Measurements from ENCODE around the gene TACR2.
A peak's percentile ranks its signal among the peaks of the same experiment; 100 is the strongest.

TACR2 gene

GRCh38 chr10:69377191-69377590, 39.5 kb downstream of the TACR2 start:
- H2BK5ac ChIP-seq (ENCODE audit: low read length), result no peak overlapping the region
- no peak overlapping the region for H3K4me2 ChIP-seq (ENCODE audit: insufficient read depth, low read length, poor library complexity, severe bottlenecking)
- peaks cover 0 to 13% of the 10 kb centered on the region in 2 donors for H3K4me1 ChIP-seq (ENCODE audit: control insufficient read depth in 2 of 2, insufficient read depth in 1 of 2, low read depth in 1 of 2, low read length in 2 of 2)
- no peak for DNase-seq (ENCODE audit: low spot score)
- no peak overlapping the region for H3K9ac ChIP-seq (ENCODE audit: low read depth, low read length, poor library complexity)
- no peak overlapping the region for H3K18ac ChIP-seq (ENCODE audit: low read length)
- H3K27me3 ChIP-seq (ENCODE audit: control insufficient read depth in 3 of 3, insufficient read depth in 3 of 3, low read depth in 1 of 3, low read length in 3 of 3), result no peaks in the 10 kb centered on the region
- H3K79me1 ChIP-seq (ENCODE audit: low read depth, low read length), result no peaks in the 10 kb centered on the region
- no peak overlapping the region for H3K4ac ChIP-seq (ENCODE audit: low read length)
- no peak overlapping the region for H2BK12ac ChIP-seq (ENCODE audit: low read length)
- H3K23ac ChIP-seq (ENCODE audit: low read depth, low read length, poor library complexity), result no peak overlapping the region
- WGBS, 2 donors (ENCODE audit: extremely low coverage in 2 of 2, insufficient read length in 2 of 2, insufficient replicate concordance in 1 of 2), result no CpG with 5 or more reads among the region's 6 CpGs
- peaks cover 3 to 27% of the 10 kb centered on the region in 2 donors for H3K36me3 ChIP-seq (replicated peaks in 1 of 2; ENCODE audit: control insufficient read depth in 2 of 2, insufficient read depth in 2 of 2, low read length in 2 of 2)
- H3K14ac ChIP-seq (ENCODE audit: low read length), result no peak overlapping the region
- H3K4me3 ChIP-seq (ENCODE audit: low read length in 2 of 2), result no peak overlapping the region
- H2BK15ac ChIP-seq (ENCODE audit: low read length), result no peak overlapping the region
- no peak overlapping the region for H3K27ac ChIP-seq (replicated peaks; ENCODE audit: low read length)
- no peak overlapping the region for H4K91ac ChIP-seq (ENCODE audit: low read depth, low read length, poor library complexity)
- H3K9me3 ChIP-seq (replicated peaks in 1 of 2; ENCODE audit: control insufficient read depth in 2 of 2, insufficient read depth in 1 of 2, low read depth in 1 of 2, low read length in 2 of 2), result no peaks in the 10 kb centered on the region
- H2AFZ ChIP-seq (ENCODE audit: low read length), result no peak overlapping the region
- no peak overlapping the region for H2AK5ac ChIP-seq (ENCODE audit: low read depth, low read length)
- H2BK120ac ChIP-seq (ENCODE audit: low read depth, low read length), result no peak overlapping the region
- H4K8ac ChIP-seq (ENCODE audit: low read depth, low read length), result no peak overlapping the region

DNA sequence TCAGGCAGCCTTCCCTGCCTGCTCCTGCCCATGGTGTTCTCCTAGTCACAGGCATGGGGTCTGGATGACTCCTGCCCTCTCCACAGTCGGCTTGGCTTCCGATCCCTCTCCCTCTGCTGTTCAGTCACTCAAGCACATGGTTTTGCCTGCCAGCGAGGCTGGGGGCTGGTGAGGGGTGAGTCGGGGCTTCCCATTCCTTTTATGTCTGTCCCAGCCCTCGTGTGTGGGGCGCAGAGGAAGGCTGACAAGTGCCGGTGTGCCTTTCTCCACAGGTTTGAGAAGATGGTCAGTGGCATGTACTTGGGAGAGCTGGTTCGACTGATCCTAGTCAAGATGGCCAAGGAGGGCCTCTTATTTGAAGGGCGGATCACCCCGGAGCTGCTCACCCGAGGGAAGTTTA, 40.1 kb downstream of the TACR2 start:
- H2BK12ac ChIP-seq (ENCODE audit: low read length), result no peak overlapping the region
- no peak overlapping the region for H3K27ac ChIP-seq (replicated peaks; ENCODE audit: low read length)
- H2BK120ac ChIP-seq (ENCODE audit: low read depth, low read length), result no peak overlapping the region
- no peaks in the 10 kb centered on the region for H3K9me3 ChIP-seq (replicated peaks in 1 of 2; ENCODE audit: control insufficient read depth in 2 of 2, insufficient read depth in 1 of 2, low read depth in 1 of 2, low read length in 2 of 2)
- no peaks in the 10 kb centered on the region for H3K79me1 ChIP-seq (ENCODE audit: low read depth, low read length)
- no peak overlapping the region for H3K14ac ChIP-seq (ENCODE audit: low read length)
- no peak overlapping the region for H4K8ac ChIP-seq (ENCODE audit: low read depth, low read length)
- peaks cover 3 to 27% of the 10 kb centered on the region in 2 donors for H3K36me3 ChIP-seq (replicated peaks in 1 of 2; ENCODE audit: control insufficient read depth in 2 of 2, insufficient read depth in 2 of 2, low read length in 2 of 2)
- no peak overlapping the region for H3K18ac ChIP-seq (ENCODE audit: low read length)
- H4K91ac ChIP-seq (ENCODE audit: low read depth, low read length, poor library complexity), result no peak overlapping the region
- H3K4ac ChIP-seq (ENCODE audit: low read length), result no peak overlapping the region
- no peak overlapping the region for H3K4me2 ChIP-seq (ENCODE audit: insufficient read depth, low read length, poor library complexity, severe bottlenecking)
- no peak overlapping the region for H2AFZ ChIP-seq (ENCODE audit: low read length)
- no peak overlapping the region for H2BK5ac ChIP-seq (ENCODE audit: low read length)
- H2AK5ac ChIP-seq (ENCODE audit: low read depth, low read length), result no peak overlapping the region
- no peak overlapping the region for H3K4me3 ChIP-seq (ENCODE audit: low read length in 2 of 2)
- H3K9ac ChIP-seq (ENCODE audit: low read depth, low read length, poor library complexity), result no peak overlapping the region
- no peak overlapping the region for H2BK15ac ChIP-seq (ENCODE audit: low read length)
- H3K4me1 ChIP-seq (ENCODE audit: control insufficient read depth in 2 of 2, insufficient read depth in 1 of 2, low read depth in 1 of 2, low read length in 2 of 2), result peaks cover 0 to 13% of the 10 kb centered on the region in 2 donors
- H3K23ac ChIP-seq (ENCODE audit: low read depth, low read length, poor library complexity), result no peak overlapping the region
- WGBS, 2 donors (ENCODE audit: extremely low coverage in 2 of 2, insufficient read length in 2 of 2, insufficient replicate concordance in 1 of 2), result no CpG with 5 or more reads among the region's 11 CpGs
- no peaks in the 10 kb centered on the region for H3K27me3 ChIP-seq (ENCODE audit: control insufficient read depth in 3 of 3, insufficient read depth in 3 of 3, low read depth in 1 of 3, low read length in 3 of 3)
- no peak for DNase-seq (ENCODE audit: low spot score)

- Histone ChIP-seq H3K27me3 (ENCODE audit: control insufficient read depth in 3 of 3, insufficient read depth in 3 of 3, low read depth in 1 of 3, low read length in 3 of 3) (no peaks in the 10 kb centered on the region), H3K4ac (ENCODE audit: low read length) (no peak overlapping the region)
Measured at GRCh38 chr10:69375307-69376151, 41.2 kb downstream of the TACR2 start.

DNA sequence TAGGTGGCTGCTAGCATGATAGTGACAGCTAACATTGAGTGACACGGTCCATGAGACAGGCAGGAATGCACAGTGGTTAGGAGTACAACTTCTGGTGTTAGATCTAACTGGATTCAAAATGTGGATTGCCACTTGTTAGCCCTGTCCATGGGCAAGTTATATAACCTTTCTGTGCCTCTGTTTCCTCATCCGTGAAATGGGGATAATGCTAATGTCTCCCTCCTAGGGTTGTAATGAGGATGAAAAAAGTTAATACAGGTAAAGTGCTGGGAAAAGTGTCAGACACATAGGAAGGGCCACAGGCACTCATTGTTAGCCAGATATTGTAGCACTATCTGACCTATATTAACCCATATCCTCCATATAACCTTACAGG, 41.8 kb downstream of the TACR2 start:
- H3K9ac ChIP-seq (ENCODE audit: low read depth, low read length, poor library complexity), result no peak overlapping the region
- H3K23ac ChIP-seq (ENCODE audit: low read depth, low read length, poor library complexity), result no peak overlapping the region
- H3K4me3 ChIP-seq (ENCODE audit: low read length in 2 of 2), result no peak overlapping the region
- no peak overlapping the region for H3K27ac ChIP-seq (replicated peaks; ENCODE audit: low read length)
- H3K14ac ChIP-seq (ENCODE audit: low read length), result no peak overlapping the region
- H2AK5ac ChIP-seq (ENCODE audit: low read depth, low read length), result no peak overlapping the region
- no peaks in the 10 kb centered on the region for H3K27me3 ChIP-seq (ENCODE audit: control insufficient read depth in 3 of 3, insufficient read depth in 3 of 3, low read depth in 1 of 3, low read length in 3 of 3)
- H3K36me3 ChIP-seq (replicated peaks in 1 of 2; ENCODE audit: control insufficient read depth in 2 of 2, insufficient read depth in 2 of 2, low read length in 2 of 2), result peaks cover 6 to 22% of the 10 kb centered on the region in 2 donors
- DNase-seq (ENCODE audit: low spot score), result no peak
- no peak overlapping the region for H4K91ac ChIP-seq (ENCODE audit: low read depth, low read length, poor library complexity)
- no peak overlapping the region for H2BK5ac ChIP-seq (ENCODE audit: low read length)
- no peak overlapping the region for H4K8ac ChIP-seq (ENCODE audit: low read depth, low read length)
- WGBS, 2 donors (ENCODE audit: extremely low coverage in 2 of 2, insufficient read length in 2 of 2, insufficient replicate concordance in 1 of 2), result no CpG with 5 or more reads among the region's 2 CpGs
- no peak overlapping the region for H2AFZ ChIP-seq (ENCODE audit: low read length)
- H2BK12ac ChIP-seq (ENCODE audit: low read length), result no peak overlapping the region
- no peak overlapping the region for H2BK120ac ChIP-seq (ENCODE audit: low read depth, low read length)
- H3K9me3 ChIP-seq (replicated peaks in 1 of 2; ENCODE audit: control insufficient read depth in 2 of 2, insufficient read depth in 1 of 2, low read depth in 1 of 2, low read length in 2 of 2), result no peaks in the 10 kb centered on the region
- no peak overlapping the region for H3K4ac ChIP-seq (ENCODE audit: low read length)
- H3K4me1 ChIP-seq (ENCODE audit: control insufficient read depth in 2 of 2, insufficient read depth in 1 of 2, low read depth in 1 of 2, low read length in 2 of 2), result peaks cover 0 to 13% of the 10 kb centered on the region in 2 donors
- H3K4me2 ChIP-seq (ENCODE audit: insufficient read depth, low read length, poor library complexity, severe bottlenecking), result no peak overlapping the region
- H2BK15ac ChIP-seq (ENCODE audit: low read length), result no peak overlapping the region
- H3K18ac ChIP-seq (ENCODE audit: low read length), result no peak overlapping the region
- no peaks in the 10 kb centered on the region for H3K79me1 ChIP-seq (ENCODE audit: low read depth, low read length)

More at GRCh38 chr10:69375307-69376151, 41.2 kb downstream of the TACR2 start:
- H2AK5ac ChIP-seq (ENCODE audit: low read depth, low read length), result no peak overlapping the region
- peaks cover 0 to 13% of the 10 kb centered on the region in 2 donors for H3K4me1 ChIP-seq (ENCODE audit: control insufficient read depth in 2 of 2, insufficient read depth in 1 of 2, low read depth in 1 of 2, low read length in 2 of 2)
- peaks cover 3 to 22% of the 10 kb centered on the region in 2 donors for H3K36me3 ChIP-seq (replicated peaks in 1 of 2; ENCODE audit: control insufficient read depth in 2 of 2, insufficient read depth in 2 of 2, low read length in 2 of 2)
- no peak overlapping the region for H3K23ac ChIP-seq (ENCODE audit: low read depth, low read length, poor library complexity)
- no peak overlapping the region for H4K8ac ChIP-seq (ENCODE audit: low read depth, low read length)
- H2BK120ac ChIP-seq (ENCODE audit: low read depth, low read length), result no peak overlapping the region
- H3K79me1 ChIP-seq (ENCODE audit: low read depth, low read length), result no peaks in the 10 kb centered on the region
- H4K91ac ChIP-seq (ENCODE audit: low read depth, low read length, poor library complexity), result no peak overlapping the region
- H3K4me2 ChIP-seq (ENCODE audit: insufficient read depth, low read length, poor library complexity, severe bottlenecking), result peak overlapping the region; percentile 40
- H2BK5ac ChIP-seq (ENCODE audit: low read length), result no peak overlapping the region
- peak overlapping the region; percentile 32 for H3K27ac ChIP-seq (replicated peaks; ENCODE audit: low read length)
- H3K4me3 ChIP-seq (ENCODE audit: low read length in 2 of 2), result no peak overlapping the region
- peak; percentile 49 for DNase-seq (ENCODE audit: low spot score)
- no peak overlapping the region for H2BK15ac ChIP-seq (ENCODE audit: low read length)
- H3K18ac ChIP-seq (ENCODE audit: low read length), result peak overlapping the region; percentile 81
- WGBS, 2 donors (ENCODE audit: extremely low coverage in 2 of 2, insufficient read length in 2 of 2, insufficient replicate concordance in 1 of 2), result no CpG with 5 or more reads among the region's 19 CpGs
- H3K14ac ChIP-seq (ENCODE audit: low read length), result no peak overlapping the region
- peak overlapping the region; percentile 4 for H3K9ac ChIP-seq (ENCODE audit: low read depth, low read length, poor library complexity)
- no peak overlapping the region for H2AFZ ChIP-seq (ENCODE audit: low read length)
- no peak overlapping the region for H2BK12ac ChIP-seq (ENCODE audit: low read length)
- no peaks in the 10 kb centered on the region for H3K9me3 ChIP-seq (replicated peaks in 1 of 2; ENCODE audit: control insufficient read depth in 2 of 2, insufficient read depth in 1 of 2, low read depth in 1 of 2, low read length in 2 of 2)
